Smooth muscle cell (in vitro differentiated cells): ENCODE measurements around the gene CSK. TPM values are rescaled to one million over a fixed set of nuclear protein-coding genes. Genes with fewer than 3 reads are reported as not detected.

Source experiments
- DNase-seq: peaks from one replicate; lab custom pipeline; 2025; ENCODE audit not compliant: unreplicated experiment; lab: John Stamatoyannopoulos, UW
- H2AFZ ChIP-seq: fragments of 200-600 bp; sonication (generic); 2 replicates; pipeline ENCODE4 v1.6.0; 2016; ENCODE audit warnings: antibody characterized with exemption, low read depth, mild to moderate bottlenecking
- H3F3A ChIP-seq: fragments of 200-600 bp; sonication (generic); 2 replicates; pipeline ENCODE4 v1.6.0; 2017; ENCODE audit warnings: antibody characterized with exemption, low read depth
- H3K27ac ChIP-seq: fragments of 200-600 bp; sonication (generic); 2 replicates; pipeline ENCODE4 v1.5.1; 2016; ENCODE audit warnings: low read depth, mild to moderate bottlenecking
- H3K27me3 ChIP-seq: fragments of 200-600 bp; sonication (generic); 2 replicates; pipeline ENCODE4 v1.6.1; 2016; ENCODE audit warnings: low read depth, mild to moderate bottlenecking
- H3K36me3 ChIP-seq: fragments of 200-600 bp; sonication (generic); 2 replicates; pipeline ENCODE4 v1.5.1; 2016; ENCODE audit warnings: low read depth
- H3K4me1 ChIP-seq: fragments of 200-600 bp; sonication (generic); 2 replicates; pipeline ENCODE4 v1.5.1; 2016; ENCODE audit warnings: low read depth
- H3K4me2 ChIP-seq: fragments of 200-600 bp; sonication (generic); 2 replicates; pipeline ENCODE4 v1.6.0; 2016; ENCODE audit warnings: mild to moderate bottlenecking
- H3K4me3 ChIP-seq: fragments of 200-600 bp; sonication (generic); 2 replicates; pipeline ENCODE4 v1.5.1; 2016; ENCODE audit warnings: mild to moderate bottlenecking
- H3K79me2 ChIP-seq: fragments of 200-600 bp; sonication (generic); 2 replicates; pipeline ENCODE4 v1.6.0; 2016; ENCODE audit warnings: low read depth, mild to moderate bottlenecking
- H3K9ac ChIP-seq: fragments of 200-600 bp; sonication (generic); 2 replicates; pipeline ENCODE4 v1.6.0; 2016; ENCODE audit warnings: low read depth
- H3K9me3 ChIP-seq: fragments of 200-600 bp; sonication (generic); replicated peaks from 2 replicates; pipeline ENCODE4 v1.5.1; 2016; ENCODE audit warnings: low read depth
- H4K20me1 ChIP-seq: fragments of 200-600 bp; sonication (generic); 2 replicates; pipeline ENCODE4 v1.6.0; 2016; ENCODE audit warnings: low read depth
- WGBS: methylation state at CpG from one replicate; pipeline ENCODE4 v1.1.7; 2016; ENCODE audit warnings: low lambda C conversion rate; 5-methylcytosine and 5-hydroxymethylcytosine counted together
- polyA plus RNA-seq: library from polyadenylated mRNA; unstranded; fragments of >200 nt; fragmentation: Nextera tagmentation; extraction: Ambion mirVana; gene quantifications from 2 replicates; pipeline ENCODE4 v1.2.1, GENCODE V29; 2016
- total RNA-seq: library from RNA; depleted of rRNA; stranded (reverse); fragments of >200 nt; gene quantifications from 2 replicates; pipeline ENCODE4 v1.2.3, GENCODE V29; 2014
- TF ChIP-seq, protein P1 (sequence below): fragments of 200-600 bp; sonication (generic); IDR thresholded peaks from 2 replicates; pipeline ENCODE4 v1.5.1; 2017; ENCODE audit warnings: borderline replicate concordance, mild to moderate bottlenecking, antibody characterized with exemption; ENCODE audit not compliant: insufficient read depth, poor library complexity, severe bottlenecking

CSK gene
- total and polyA plus RNA-seq, 2 experiments from 2014 or later: 16.5 to 19.6 TPM

DNA sequence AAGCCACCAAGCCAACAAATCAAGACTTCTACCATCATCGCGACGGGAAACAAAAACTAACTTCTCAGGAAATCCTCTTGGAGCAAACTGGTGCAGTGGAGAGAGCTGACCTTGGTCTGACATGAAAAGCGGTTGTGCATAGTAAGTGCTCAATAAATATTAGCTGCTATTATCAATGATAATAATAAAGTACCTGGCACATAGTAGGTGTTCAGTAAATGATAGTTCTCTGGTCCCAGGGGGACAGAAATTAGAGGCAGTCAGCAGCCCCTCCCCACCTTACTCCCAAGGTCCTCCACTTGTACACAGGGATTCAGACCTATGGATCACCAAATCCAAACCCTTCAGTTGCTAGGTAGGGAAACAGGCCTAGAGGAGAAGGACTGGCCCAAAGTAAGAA lies 6.0 kb upstream of the CSK start:
- no peak overlapping the region for H3K4me2 ChIP-seq
- H3K27me3 ChIP-seq: no peaks in the 10 kb centered on the region
- no peak overlapping the region for H3K4me3 ChIP-seq
- H2AFZ ChIP-seq: no peak overlapping the region
- TF ChIP-seq, protein P1, sequence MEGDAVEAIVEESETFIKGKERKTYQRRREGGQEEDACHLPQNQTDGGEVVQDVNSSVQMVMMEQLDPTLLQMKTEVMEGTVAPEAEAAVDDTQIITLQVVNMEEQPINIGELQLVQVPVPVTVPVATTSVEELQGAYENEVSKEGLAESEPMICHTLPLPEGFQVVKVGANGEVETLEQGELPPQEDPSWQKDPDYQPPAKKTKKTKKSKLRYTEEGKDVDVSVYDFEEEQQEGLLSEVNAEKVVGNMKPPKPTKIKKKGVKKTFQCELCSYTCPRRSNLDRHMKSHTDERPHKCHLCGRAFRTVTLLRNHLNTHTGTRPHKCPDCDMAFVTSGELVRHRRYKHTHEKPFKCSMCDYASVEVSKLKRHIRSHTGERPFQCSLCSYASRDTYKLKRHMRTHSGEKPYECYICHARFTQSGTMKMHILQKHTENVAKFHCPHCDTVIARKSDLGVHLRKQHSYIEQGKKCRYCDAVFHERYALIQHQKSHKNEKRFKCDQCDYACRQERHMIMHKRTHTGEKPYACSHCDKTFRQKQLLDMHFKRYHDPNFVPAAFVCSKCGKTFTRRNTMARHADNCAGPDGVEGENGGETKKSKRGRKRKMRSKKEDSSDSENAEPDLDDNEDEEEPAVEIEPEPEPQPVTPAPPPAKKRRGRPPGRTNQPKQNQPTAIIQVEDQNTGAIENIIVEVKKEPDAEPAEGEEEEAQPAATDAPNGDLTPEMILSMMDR: no peak
- H3K27ac ChIP-seq: no peak overlapping the region
- no peaks in the 10 kb centered on the region for H3K9me3 ChIP-seq
- H4K20me1 ChIP-seq: no peaks in the 10 kb centered on the region
- H3K4me1 ChIP-seq: peaks cover 10% of the 10 kb centered on the region
- H3K79me2 ChIP-seq: no peaks in the 10 kb centered on the region
- no peak overlapping the region for H3K9ac ChIP-seq
- H3F3A ChIP-seq: no peaks in the 10 kb centered on the region
- WGBS: 94% methylated on average over 4 of the region's 4 CpGs
- no peaks in the 10 kb centered on the region for H3K36me3 ChIP-seq
- no peak for DNase-seq

DNA sequence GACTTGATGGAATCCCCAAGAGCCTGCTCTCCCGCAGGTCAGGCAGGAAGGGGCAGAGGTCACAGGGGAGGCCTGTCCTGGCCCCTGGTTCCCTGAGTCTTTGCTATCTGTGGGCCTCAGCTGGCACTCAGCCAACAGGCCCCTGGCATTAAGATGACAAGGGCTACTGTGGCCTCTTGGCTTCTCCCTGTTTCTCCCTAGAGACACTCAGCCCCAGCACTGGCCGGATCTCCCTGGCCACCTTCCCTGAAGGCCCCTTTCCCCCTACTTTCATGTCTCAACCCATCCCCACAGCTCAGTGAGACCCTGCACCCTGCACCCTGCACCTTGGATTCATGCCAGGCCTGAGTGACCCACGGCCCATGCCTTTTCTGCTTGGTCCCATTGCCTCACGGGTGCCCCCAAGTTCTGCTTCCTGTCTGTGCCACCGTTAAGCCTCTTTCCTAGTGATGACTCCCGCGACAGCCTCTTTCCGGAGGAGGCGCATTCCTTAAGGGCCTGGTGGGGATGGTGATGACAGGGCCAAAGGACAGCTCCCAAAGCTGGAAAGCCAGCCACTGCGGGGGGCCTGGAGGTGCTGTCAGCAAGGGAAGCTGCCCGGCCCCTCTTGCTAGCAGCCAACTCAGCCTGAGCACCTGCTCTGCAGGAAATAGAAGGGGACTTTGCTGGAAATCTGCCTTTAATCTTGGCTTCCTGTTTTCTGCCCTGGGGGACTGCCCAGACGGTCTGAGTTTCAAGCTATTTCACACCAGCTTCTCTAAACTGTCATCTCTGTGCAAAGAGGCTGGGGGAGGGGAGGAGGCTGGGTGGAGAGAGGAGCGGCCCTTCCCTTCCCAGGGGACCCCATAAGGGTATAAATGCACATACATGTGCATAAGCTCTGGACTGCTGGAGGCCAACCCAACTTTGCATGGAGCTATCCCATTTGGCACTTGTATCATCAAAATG lies 4.8 kb upstream of the CSK start:
- Histone ChIP-seq H3K4me2 (peak overlapping the region; percentile 44), H2AFZ (no peak overlapping the region), H3K79me2 (no peaks in the 10 kb centered on the region), H3K9ac (no peak overlapping the region), H3F3A (no peaks in the 10 kb centered on the region), H3K4me3 (no peak overlapping the region), H3K27me3 (no peaks in the 10 kb centered on the region), H4K20me1 (no peaks in the 10 kb centered on the region), H3K36me3 (no peaks in the 10 kb centered on the region), H3K9me3 (no peaks in the 10 kb centered on the region), H3K27ac (no peak overlapping the region), H3K4me1 (peaks cover 11% of the 10 kb centered on the region)
- DNase-seq: peak; percentile 14
- TF ChIP-seq, protein P1: no peak
- 19% methylated on average over 13 of the region's 13 CpGs for WGBS

DNA sequence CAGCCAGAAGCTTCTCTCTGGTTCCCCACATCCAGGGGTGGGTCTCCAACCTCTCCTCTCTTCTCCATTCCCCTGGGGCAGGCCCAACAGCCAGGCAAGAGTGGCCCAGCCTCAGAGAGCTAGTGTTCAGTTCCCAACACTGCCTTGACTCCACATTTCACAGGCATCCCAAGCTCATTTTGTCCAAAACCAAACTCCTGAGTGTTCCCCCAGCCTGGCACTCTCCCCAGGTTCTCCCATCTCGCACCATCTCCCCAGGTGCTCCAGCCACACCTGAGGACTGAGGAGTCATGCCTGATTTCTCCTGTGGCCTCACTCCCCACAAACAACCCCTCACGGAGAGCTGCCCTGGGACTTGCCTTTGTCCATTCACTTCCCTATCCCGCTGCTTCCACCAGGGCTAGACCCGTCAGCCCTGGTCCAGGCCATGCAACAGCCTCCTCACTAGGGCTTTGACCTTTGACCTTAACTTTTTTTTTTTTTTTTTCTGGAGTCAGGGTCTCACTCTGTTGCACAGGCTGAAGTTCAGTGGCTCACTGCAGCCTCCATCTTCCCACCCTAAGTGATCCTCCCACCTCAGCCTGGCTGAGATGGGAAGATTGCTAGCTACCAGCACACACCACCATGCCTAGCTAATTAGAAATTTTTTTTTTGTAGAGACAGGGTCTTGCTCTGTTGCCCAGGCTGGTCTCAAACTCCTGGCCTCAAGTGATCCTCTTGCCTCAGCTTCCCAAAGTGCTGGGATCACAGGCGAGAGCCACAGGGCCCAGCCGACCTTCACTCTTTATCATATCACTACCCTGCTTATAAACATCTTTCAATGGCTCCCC lies 3.9 kb upstream of the CSK start:
- Histone ChIP-seq H3K79me2 (peaks cover 9% of the 10 kb centered on the region), H3K9me3 (no peaks in the 10 kb centered on the region), H3K9ac (no peak overlapping the region), H3K4me3 (no peak overlapping the region), H3K27me3 (no peaks in the 10 kb centered on the region), H3F3A (no peaks in the 10 kb centered on the region), H3K4me2 (peak overlapping the region; percentile 44), H2AFZ (no peak overlapping the region), H3K4me1 (peaks cover 15% of the 10 kb centered on the region), H3K36me3 (no peaks in the 10 kb centered on the region), H4K20me1 (peaks cover 4% of the 10 kb centered on the region), H3K27ac (no peak overlapping the region)
- no peak for DNase-seq
- TF ChIP-seq, protein P1: no peak
- 84% methylated on average over 6 of the region's 6 CpGs for WGBS
